ENCODE results near the gene MEF2A. TPM values are rescaled to one million over a fixed set of nuclear protein-coding genes. Genes with fewer than 3 reads are reported as not detected.

The MEF2A gene
- total RNA-seq, 1 donor from 2014 or later: 71.7 TPM

Small RNA genes lying within 50 kb of the gene (small RNA-seq; reads per million reads assigned to genes)
- not detected for gene RF00019 (ENCODE audit: low replicate concordance)

Other genes with a start within 250 kb of the MEF2A start
- 18.0 TPM for gene LYSMD4, start 167.5 kb downstream of the MEF2A start, total RNA-seq